Testis (tissue), 2 donors: ENCODE data around the gene CTIF.

Experiments
- CTCF ChIP-seq, 3 experiments: fragments of 450-650 bp in 2 of 3; fragments of 200-600 bp in 1 of 3; sonication (generic) in 1 of 3; IDR thresholded peaks; one replicate each; pipeline ENCODE4 v1.5.1; 2016 to 2019; ENCODE audit warnings: antibody characterized with exemption in 3 of 3, mild to moderate bottlenecking in 2 of 3, moderate library complexity in 1 of 3
- POLR2A ChIP-seq: fragments of 450-650 bp; IDR thresholded peaks from one replicate; pipeline ENCODE4 v1.6.1; 2017; ENCODE audit warnings: antibody characterized with exemption, mild to moderate bottlenecking, moderate library complexity

GRCh38 chr18:48788373-48788772 lies 249.5 kb downstream of the CTIF start:
- no peak for TF ChIP-seq CTCF (IDR thresholded peaks at IDR 0.05)
- no peak for TF ChIP-seq POLR2A
